ENCODE results near the gene FAM83G. TPM values are rescaled to one million over a fixed set of nuclear protein-coding genes. Genes with fewer than 3 reads are reported as not detected.

FAM83G gene
- total and polyA plus RNA-seq, 2 donors (not counting 3 experiments of a cell fraction or from before 2014, with no cell fraction given) = 7.0 to 10.9 TPM

- Histone ChIP-seq H2AFZ (ENCODE audit: low read depth, low read length) (no peak overlapping the region), H3K9me3 (replicated peaks; ENCODE audit: control insufficient read depth, insufficient read depth, low read length) (no peaks in the 10 kb centered on the region)
Measured at GRCh38 chr17:19000531-19001325, 3.8 kb downstream of the FAM83G start.

More at GRCh38 chr17:19000531-19001325, 3.8 kb downstream of the FAM83G start:
- Histone ChIP-seq H3K36me3 (ENCODE audit: control insufficient read depth in 2 of 2, extremely low read depth in 1 of 2, insufficient read depth in 2 of 2, low read length in 2 of 2) (peaks cover 0 to 2% of the 10 kb centered on the region in 2 experiments), H3K4me2 (ENCODE audit: insufficient read depth, low read length) (no peak overlapping the region), H3K9me1 (replicated peaks; ENCODE audit: control insufficient read depth, extremely low read depth, insufficient read depth, low read length) (no peaks in the 10 kb centered on the region), H3K4me1 (ENCODE audit: control insufficient read depth, extremely low read depth, insufficient read depth, low read length) (peaks cover 24% of the 10 kb centered on the region), H3K27ac (ENCODE audit: insufficient read depth, low read depth, low read length) (no peak overlapping the region), H3K79me2 (ENCODE audit: control insufficient read depth, insufficient read depth, low read length) (peaks cover 45% of the 10 kb centered on the region), H3K27me3 (ENCODE audit: control insufficient read depth in 2 of 2, insufficient read depth in 2 of 2, low read length in 2 of 2) (no peaks in the 10 kb centered on the region), H4K20me1 (replicated peaks; ENCODE audit: control insufficient read depth, extremely low read depth, insufficient read depth, low read length) (no peaks in the 10 kb centered on the region), H3K9ac (replicated peaks; ENCODE audit: extremely low read depth, insufficient read depth, low read length) (no peak overlapping the region), H3K4me3 (replicated peaks in 1 of 3; ENCODE audit: insufficient read depth in 1 of 3, low read depth in 1 of 3, low read length in 3 of 3) (no peak overlapping the region)
- dilution Hi-C loops (cut with MboI; ENCODE audit: extremely low pct_ligation_motif_present, low sequenced_read_pairs) (no loop called here), intact Hi-C loops (cut with micrococcal nuclease) (no loop called here)
- FAIRE-seq = no peak
- DNase-seq (ENCODE audit: low read depth, low spot score) = no peak
- no TSS peak for BruUV-seq (replicated peaks)
- CTCF ChIA-PET = interaction anchor here (1.2 to 4.6 kb wide), 3 partner anchors 12 to 40 kb away, joined by 3 to 35 read pairs (median 4); no protein-coding TSS in a partner anchor
- no peak for TF ChIP-seq POLR2AphosphoS5 (IDR thresholded peaks at IDR 0.05; ENCODE audit: insufficient read depth, low read depth, low read length)
- TF ChIP-seq EZH2 (IDR thresholded peaks at IDR 0.05; ENCODE audit: borderline replicate concordance, low read depth, low read length, severe bottlenecking) = no peak
- no peak for TF ChIP-seq JUN (IDR thresholded peaks at IDR 0.05; ENCODE audit: borderline replicate concordance, insufficient read depth, insufficient read length, low read depth)
- no peak for TF ChIP-seq CTCF (IDR thresholded peaks at IDR 0.05; ENCODE audit: extremely low read depth in 1 of 2, insufficient read depth in 1 of 2, low read depth in 1 of 2, low read length in 2 of 2)
- no peak for TF ChIP-seq POLR2A (IDR thresholded peaks at IDR 0.05; ENCODE audit: low read depth, low read length)
- TF ChIP-seq MAX (IDR thresholded peaks at IDR 0.05; ENCODE audit: insufficient read depth, insufficient read length) = no peak
- TF ChIP-seq FOS (IDR thresholded peaks at IDR 0.05; ENCODE audit: borderline replicate concordance, insufficient read depth, low read length) = no peak
- no peak for TF ChIP-seq GATA2 (IDR thresholded peaks at IDR 0.05; ENCODE audit: insufficient read depth, insufficient read length, low read depth, low read length)
- no peak for TF ChIP-seq MYC (IDR thresholded peaks at IDR 0.05; ENCODE audit: low read depth, low read length)
- POLR2A ChIA-PET = no interaction called here

Measured in endothelial cell of umbilical vein (primary cell).